ENCODE data around the gene SUPT3H. TPM values are rescaled to one million over a fixed set of nuclear protein-coding genes. Genes with fewer than 3 reads are reported as not detected.
"Not testable (repeated sequence)": the region's sequence is repeated elsewhere in the genome, so short reads cannot be mapped to it uniquely, and the experiment has no call there.

SUPT3H gene
- polyA plus RNA-seq, 1 donor (not counting 4 experiments of a cell fraction or from before 2014, with no cell fraction given) = 7.6 TPM

DNA sequence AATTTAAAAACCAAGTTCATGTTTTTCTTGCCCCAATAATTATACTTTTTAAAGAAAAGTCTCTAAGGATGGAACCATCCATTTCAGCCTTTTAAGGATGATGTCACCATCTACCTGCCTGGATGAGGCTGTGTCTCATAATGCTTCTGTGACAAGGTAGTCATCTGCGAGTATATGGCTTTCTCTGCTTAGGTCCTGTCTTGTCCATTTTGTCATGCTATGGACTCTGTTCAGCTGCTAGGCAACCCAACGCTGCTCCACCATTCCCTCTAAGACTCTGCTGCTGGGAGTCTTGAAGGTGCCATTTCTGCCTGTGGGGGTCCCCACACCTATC lies 509.4 kb downstream of the SUPT3H start:
- H3K27ac ChIP-seq (ENCODE audit: control insufficient read depth, insufficient read depth, low read length) = no peak overlapping the region
- no peak for DNase-seq (ENCODE audit: low read depth, low spot score)
- no peak overlapping the region for H3K9ac ChIP-seq (ENCODE audit: control insufficient read depth, extremely low read depth, insufficient read depth, low read length)
- FAIRE-seq = no peak
- no peaks in the 10 kb centered on the region for H3K36me3 ChIP-seq (ENCODE audit: control insufficient read depth in 2 of 2, extremely low read depth in 1 of 2, insufficient read depth in 2 of 2, low read length in 2 of 2)
- dilution Hi-C loops (cut with MboI; ENCODE audit: extremely low pct_ligation_motif_present, low sequenced_read_pairs) = no loop called here
- H3K4me3 ChIP-seq (ENCODE audit: control insufficient read depth in 2 of 3, extremely low read depth in 1 of 3, insufficient read depth in 2 of 3, low read depth in 1 of 3, low read length in 3 of 3) = no peak overlapping the region
- H3K4me2 ChIP-seq (ENCODE audit: control insufficient read depth, extremely low read depth, insufficient read depth, low read depth, low read length) = no peak overlapping the region
- H3K9me1 ChIP-seq (ENCODE audit: control insufficient read depth, extremely low read depth, insufficient read depth, low read length) = no peaks in the 10 kb centered on the region
- no peak overlapping the region for H2AFZ ChIP-seq (ENCODE audit: control insufficient read depth, low read length)
- H4K20me1 ChIP-seq (ENCODE audit: control insufficient read depth, extremely low read depth, insufficient read depth, low read length) = no peaks in the 10 kb centered on the region
- no peaks in the 10 kb centered on the region for H3K27me3 ChIP-seq (ENCODE audit: control insufficient read depth, extremely low read depth, insufficient read depth, low read length)
- no peak for TF ChIP-seq EZH2 (IDR thresholded peaks at IDR 0.05; ENCODE audit: low read length)
- TF ChIP-seq, protein P1, sequence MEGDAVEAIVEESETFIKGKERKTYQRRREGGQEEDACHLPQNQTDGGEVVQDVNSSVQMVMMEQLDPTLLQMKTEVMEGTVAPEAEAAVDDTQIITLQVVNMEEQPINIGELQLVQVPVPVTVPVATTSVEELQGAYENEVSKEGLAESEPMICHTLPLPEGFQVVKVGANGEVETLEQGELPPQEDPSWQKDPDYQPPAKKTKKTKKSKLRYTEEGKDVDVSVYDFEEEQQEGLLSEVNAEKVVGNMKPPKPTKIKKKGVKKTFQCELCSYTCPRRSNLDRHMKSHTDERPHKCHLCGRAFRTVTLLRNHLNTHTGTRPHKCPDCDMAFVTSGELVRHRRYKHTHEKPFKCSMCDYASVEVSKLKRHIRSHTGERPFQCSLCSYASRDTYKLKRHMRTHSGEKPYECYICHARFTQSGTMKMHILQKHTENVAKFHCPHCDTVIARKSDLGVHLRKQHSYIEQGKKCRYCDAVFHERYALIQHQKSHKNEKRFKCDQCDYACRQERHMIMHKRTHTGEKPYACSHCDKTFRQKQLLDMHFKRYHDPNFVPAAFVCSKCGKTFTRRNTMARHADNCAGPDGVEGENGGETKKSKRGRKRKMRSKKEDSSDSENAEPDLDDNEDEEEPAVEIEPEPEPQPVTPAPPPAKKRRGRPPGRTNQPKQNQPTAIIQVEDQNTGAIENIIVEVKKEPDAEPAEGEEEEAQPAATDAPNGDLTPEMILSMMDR (optimal IDR thresholded peaks at IDR 0.05 in 1 of 3, IDR thresholded peaks at IDR 0.05 in 1 of 3, conservative IDR thresholded peaks at IDR 0.05 in 1 of 3; ENCODE audit: extremely low read depth in 1 of 3, insufficient read depth in 2 of 3, low read length in 3 of 3) = no peak
- H3K79me2 ChIP-seq (ENCODE audit: control insufficient read depth, insufficient read depth, low read length) = no peaks in the 10 kb centered on the region
- H3K9me3 ChIP-seq (ENCODE audit: control insufficient read depth, low read depth, low read length) = no peaks in the 10 kb centered on the region
- no peaks in the 10 kb centered on the region for H3K4me1 ChIP-seq (ENCODE audit: control insufficient read depth, extremely low read depth, insufficient read depth, low read length)

DNA sequence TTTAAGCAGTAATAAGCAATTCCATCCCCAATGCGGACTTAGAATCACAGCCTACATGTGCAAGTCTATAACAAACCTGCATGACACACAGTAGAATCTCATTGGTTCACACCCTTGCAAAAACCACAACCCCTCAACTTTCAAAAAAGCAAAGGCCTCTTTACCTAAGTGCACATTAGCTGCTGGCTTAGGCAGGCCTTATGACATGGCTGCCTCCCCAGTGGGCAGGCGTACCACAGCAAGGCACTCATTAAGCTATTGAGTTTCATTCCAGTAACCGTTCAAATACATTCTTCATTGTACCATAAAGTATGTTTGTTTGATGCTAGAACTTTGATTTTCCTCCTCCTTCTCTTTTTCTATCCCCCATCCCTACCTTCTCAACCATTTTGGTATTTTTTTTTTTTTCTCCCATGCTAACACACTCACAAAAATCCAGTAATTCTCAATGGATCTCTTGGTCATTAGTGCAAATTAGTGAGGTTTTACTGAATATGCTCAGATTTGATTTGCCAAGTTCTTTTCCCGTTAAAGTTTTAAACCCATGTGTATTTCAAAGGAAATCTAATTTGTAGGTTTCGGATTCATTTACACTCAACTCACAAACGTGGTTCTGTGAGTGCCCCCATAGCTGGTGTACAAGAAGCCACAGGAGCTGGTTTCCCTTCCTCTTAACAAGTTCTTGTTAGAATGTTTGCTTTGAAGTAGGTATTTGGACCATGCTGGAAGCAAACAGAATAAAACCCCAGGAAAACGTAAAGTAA lies 510.0 kb downstream of the SUPT3H start:
- Histone ChIP-seq H2AFZ (ENCODE audit: control insufficient read depth, low read length) (no peak overlapping the region), H3K79me2 (ENCODE audit: control insufficient read depth, insufficient read depth, low read length) (no peaks in the 10 kb centered on the region), H3K9ac (ENCODE audit: control insufficient read depth, extremely low read depth, insufficient read depth, low read length) (no peak overlapping the region), H3K36me3 (ENCODE audit: control insufficient read depth in 2 of 2, extremely low read depth in 1 of 2, insufficient read depth in 2 of 2, low read length in 2 of 2) (no peaks in the 10 kb centered on the region), H3K9me3 (ENCODE audit: control insufficient read depth, low read depth, low read length) (no peaks in the 10 kb centered on the region), H3K4me3 (ENCODE audit: control insufficient read depth in 2 of 3, extremely low read depth in 1 of 3, insufficient read depth in 2 of 3, low read depth in 1 of 3, low read length in 3 of 3) (no peak overlapping the region), H3K4me1 (ENCODE audit: control insufficient read depth, extremely low read depth, insufficient read depth, low read length) (no peaks in the 10 kb centered on the region), H3K9me1 (ENCODE audit: control insufficient read depth, extremely low read depth, insufficient read depth, low read length) (no peaks in the 10 kb centered on the region), H4K20me1 (ENCODE audit: control insufficient read depth, extremely low read depth, insufficient read depth, low read length) (no peaks in the 10 kb centered on the region), H3K27me3 (ENCODE audit: control insufficient read depth, extremely low read depth, insufficient read depth, low read length) (no peaks in the 10 kb centered on the region), H3K4me2 (ENCODE audit: control insufficient read depth, extremely low read depth, insufficient read depth, low read depth, low read length) (no peak overlapping the region), H3K27ac (ENCODE audit: control insufficient read depth, insufficient read depth, low read length) (no peak overlapping the region)
- no peak for DNase-seq (ENCODE audit: low read depth, low spot score)
- no peak for FAIRE-seq
- dilution Hi-C loops (cut with MboI; ENCODE audit: extremely low pct_ligation_motif_present, low sequenced_read_pairs) = no loop called here
- no peak for TF ChIP-seq EZH2 (IDR thresholded peaks at IDR 0.05; ENCODE audit: low read length)
- TF ChIP-seq, protein P1 (optimal IDR thresholded peaks at IDR 0.05 in 1 of 3, IDR thresholded peaks at IDR 0.05 in 1 of 3, conservative IDR thresholded peaks at IDR 0.05 in 1 of 3; ENCODE audit: extremely low read depth in 1 of 3, insufficient read depth in 2 of 3, low read length in 3 of 3) = no peak

DNA sequence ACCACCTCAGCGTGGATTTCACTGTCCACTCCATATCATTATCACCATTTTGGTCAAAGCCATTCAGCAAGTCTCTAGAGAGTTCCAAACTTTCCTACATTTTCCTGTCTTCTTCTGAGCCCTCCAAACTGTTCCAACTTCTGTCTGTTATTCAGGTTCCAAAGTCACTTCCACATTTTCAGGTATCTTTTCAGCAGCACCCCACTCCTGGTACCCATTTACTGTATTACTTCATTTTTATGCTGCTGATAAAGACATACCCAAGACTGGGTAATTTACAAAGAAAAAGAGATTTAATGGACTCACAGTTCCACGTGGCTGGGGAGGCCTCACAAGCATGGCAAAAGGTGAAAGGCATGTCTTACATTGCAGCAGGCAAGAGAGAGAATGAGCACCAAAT lies 512.5 kb downstream of the SUPT3H start:
- H3K9ac ChIP-seq (ENCODE audit: control insufficient read depth, extremely low read depth, insufficient read depth, low read length); FAIRE-seq; H3K9me3 ChIP-seq (ENCODE audit: control insufficient read depth, low read depth, low read length); H4K20me1 ChIP-seq (ENCODE audit: control insufficient read depth, extremely low read depth, insufficient read depth, low read length); H3K36me3 ChIP-seq (ENCODE audit: control insufficient read depth in 2 of 2, extremely low read depth in 1 of 2, insufficient read depth in 2 of 2, low read length in 2 of 2); H3K4me2 ChIP-seq (ENCODE audit: control insufficient read depth, extremely low read depth, insufficient read depth, low read depth, low read length); H3K79me2 ChIP-seq (ENCODE audit: control insufficient read depth, insufficient read depth, low read length); H3K9me1 ChIP-seq (ENCODE audit: control insufficient read depth, extremely low read depth, insufficient read depth, low read length); H3K4me3 ChIP-seq (ENCODE audit: control insufficient read depth in 2 of 3, extremely low read depth in 1 of 3, insufficient read depth in 2 of 3, low read depth in 1 of 3, low read length in 3 of 3); dilution Hi-C loops (cut with MboI; ENCODE audit: extremely low pct_ligation_motif_present, low sequenced_read_pairs); H3K27ac ChIP-seq (ENCODE audit: control insufficient read depth, insufficient read depth, low read length); H2AFZ ChIP-seq (ENCODE audit: control insufficient read depth, low read length); H3K4me1 ChIP-seq (ENCODE audit: control insufficient read depth, extremely low read depth, insufficient read depth, low read length); DNase-seq (ENCODE audit: low read depth, low spot score); H3K27me3 ChIP-seq (ENCODE audit: control insufficient read depth, extremely low read depth, insufficient read depth, low read length): not testable (repeated sequence)
